HAP-1 (cell line): ENCODE results near the gene SLC9A1.
A peak's percentile ranks its signal among the peaks of the same experiment; 100 is the strongest.
"Not testable (repeated sequence)": the region's sequence is repeated elsewhere in the genome, so short reads cannot be mapped to it uniquely, and the experiment has no call there.

Source experiments
- DNase-seq, 2 experiments: peaks; one replicate each; pipeline ENCODE4 v3.0.0-alpha.2; 2016 to 2020; ENCODE audit warnings: low spot score in 2 of 2
- H3K27me3 ChIP-seq: fragments of 250-450 bp; sonication (Bioruptor Pico); 2 replicates; pipeline ENCODE4 v1.5.1; 2020; ENCODE audit warnings: low read depth, mild to moderate bottlenecking, moderate library complexity
- H3K36me3 ChIP-seq: fragments of 250-450 bp; sonication (Bioruptor Pico); replicated peaks from 2 replicates; pipeline ENCODE4 v1.5.1; 2020; ENCODE audit warnings: mild to moderate bottlenecking
- H3K4me1 ChIP-seq: fragments of 250-450 bp; sonication (Bioruptor Pico); 2 replicates; pipeline ENCODE4 v1.5.1; 2020; ENCODE audit warnings: mild to moderate bottlenecking
- H3K4me3 ChIP-seq: fragments of 250-450 bp; sonication (Bioruptor Pico); 2 replicates; pipeline ENCODE4 v1.5.1; 2020; ENCODE audit warnings: mild to moderate bottlenecking, moderate library complexity
- H3K9me3 ChIP-seq: fragments of 250-450 bp; sonication (Bioruptor Pico); 2 replicates; pipeline ENCODE4 v1.5.1; 2020; ENCODE audit warnings: mild to moderate bottlenecking, moderate library complexity
- in situ Hi-C: fragments of 300-500 bp; cut with MboI; formaldehyde crosslinking; loops from 3 replicates; pipeline ENCODE4 v1.14.3; 2020; ENCODE audit warnings: low sequenced_read_pairs, inconsistent platforms, mixed read lengths

SLC9A1 gene

DNA sequence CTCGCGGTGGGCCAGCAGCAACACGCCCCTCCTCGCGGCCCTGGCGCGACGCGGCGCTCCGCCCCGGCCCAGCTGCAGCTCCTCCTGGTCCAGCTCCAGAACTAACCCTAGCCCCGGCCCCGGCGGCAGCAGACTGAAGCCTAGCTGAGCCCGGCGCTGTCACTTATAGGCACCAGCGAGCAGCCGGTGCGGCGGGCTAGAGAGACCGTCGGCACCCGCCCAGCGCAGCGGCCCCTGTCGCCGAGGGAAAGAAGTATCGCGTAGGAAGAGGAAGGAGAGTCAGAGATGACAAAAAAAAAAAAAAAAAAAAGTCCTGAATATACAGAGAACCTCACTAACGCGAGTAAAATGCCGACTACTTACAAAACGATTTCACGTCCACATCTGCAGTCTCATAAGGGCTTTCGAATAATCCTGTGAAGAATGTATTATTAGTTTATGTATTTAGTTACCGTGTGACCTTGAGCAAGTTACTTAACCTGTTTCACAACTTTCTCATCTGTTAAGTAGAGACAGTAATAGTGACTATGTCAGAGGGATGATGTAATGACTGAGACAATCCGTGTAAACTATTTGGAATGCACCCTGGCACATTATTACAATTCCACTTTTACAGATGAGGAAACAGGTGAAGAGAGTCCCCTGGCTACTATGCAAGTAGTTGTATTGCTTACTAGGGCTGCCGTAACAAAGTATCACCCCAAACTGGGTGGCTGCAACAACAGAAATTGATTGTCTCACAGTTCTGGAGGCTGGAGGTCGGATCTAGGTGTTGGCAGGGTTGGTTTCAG lies at the start of gene SLC9A1:
TSS of gene SLC9A1 (minus strand) at position 135 of the 791 bp plus-strand sequence. CDS start 791 bp downstream, outside the sequence.
- peaks cover 27% of the 10 kb centered on the region for H3K4me1 ChIP-seq
- no peaks in the 10 kb centered on the region for H3K36me3 ChIP-seq
- no peaks in the 10 kb centered on the region for H3K27me3 ChIP-seq
- peak within 1 kb of the TSS; percentile 57 for H3K4me3 ChIP-seq
- H3K9me3 ChIP-seq = no peaks in the 10 kb centered on the region
- DNase-seq = peak; percentile 71 to 95
- in situ Hi-C loops = no loop called here

DNA sequence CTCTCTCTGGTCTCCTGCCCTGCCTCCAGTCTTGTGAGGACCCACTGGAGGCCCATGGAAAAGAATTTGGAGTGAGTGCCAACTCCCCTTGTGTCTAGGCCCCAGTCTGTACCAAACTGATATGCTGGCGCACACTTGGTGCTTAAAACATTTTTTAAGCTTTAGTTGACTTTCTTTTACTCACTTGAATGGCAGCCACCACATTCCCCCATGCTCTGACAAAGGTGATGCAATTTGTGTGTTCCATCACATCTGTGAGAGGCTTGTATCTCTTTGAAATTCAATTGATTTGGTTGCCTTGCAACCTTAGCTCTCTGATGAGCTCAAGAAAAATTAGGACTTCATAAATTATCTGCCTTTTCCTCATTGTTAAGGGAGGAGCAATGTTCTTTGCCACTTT lies 49.0 kb upstream of the SLC9A1 start:
- H3K4me1 ChIP-seq = no peaks in the 10 kb centered on the region
- in situ Hi-C loops = no loop called here
- DNase-seq = no peak

DNA sequence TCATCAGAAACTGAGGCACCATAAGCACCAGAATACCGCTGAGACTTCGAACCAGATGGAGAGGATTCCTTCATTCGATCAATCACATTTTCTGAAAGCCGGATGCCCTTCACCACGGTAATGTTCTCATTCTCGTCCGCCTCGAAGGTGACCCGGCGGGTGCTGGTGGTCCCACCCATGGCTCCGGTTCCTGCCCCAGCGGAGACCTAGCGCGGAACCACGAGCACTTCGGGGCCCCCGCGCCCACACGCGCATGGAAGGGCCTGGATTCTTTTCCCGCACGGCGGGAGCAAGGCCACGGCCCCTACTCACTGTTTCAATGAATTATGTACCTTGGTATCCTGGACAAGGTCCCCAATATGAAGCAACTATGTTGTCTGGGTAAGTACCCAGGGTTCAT lies 46.4 kb upstream of the SLC9A1 start:
- H3K36me3 ChIP-seq = no peaks in the 10 kb centered on the region
- H3K4me3 ChIP-seq = no peak overlapping the region
- DNase-seq = no peak
- in situ Hi-C loops = no loop called here
- no peaks in the 10 kb centered on the region for H3K9me3 ChIP-seq
- H3K27me3 ChIP-seq = no peaks in the 10 kb centered on the region
- peaks cover 3% of the 10 kb centered on the region for H3K4me1 ChIP-seq

More for the DNA sequence above, 49.0 kb upstream of the SLC9A1 start:
- H3K4me3 ChIP-seq = no peak overlapping the region
- no peaks in the 10 kb centered on the region for H3K36me3 ChIP-seq
- no peaks in the 10 kb centered on the region for H3K9me3 ChIP-seq
- H3K27me3 ChIP-seq = no peaks in the 10 kb centered on the region

DNA sequence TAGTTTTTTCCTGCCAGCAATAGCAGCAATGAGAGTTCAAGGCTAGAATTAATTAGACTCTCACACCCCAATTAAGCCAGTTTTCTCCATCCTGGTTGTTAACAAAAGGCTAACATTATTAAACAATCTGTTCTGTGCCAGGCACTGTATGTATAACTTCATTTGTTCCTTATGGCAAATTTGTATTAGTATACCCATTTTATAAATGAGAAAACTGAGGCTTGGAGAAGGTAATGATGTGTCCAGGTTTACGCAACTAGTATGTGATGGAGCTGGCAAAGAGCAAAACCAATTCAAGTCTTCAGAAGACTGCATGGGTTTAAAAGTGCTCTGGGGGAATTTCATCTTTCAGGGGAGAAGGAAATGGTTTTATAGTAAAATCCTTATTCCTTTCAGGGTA lies 38.3 kb upstream of the SLC9A1 start:
- in situ Hi-C loops = loop anchor here (10.0 kb wide), 1 partner anchor 92 kb away; no protein-coding TSS in a partner anchor
- Histone ChIP-seq H3K4me3 (no peak overlapping the region), H3K36me3 (no peaks in the 10 kb centered on the region), H3K9me3 (no peaks in the 10 kb centered on the region), H3K27me3 (0 out of 2 replicates have a peak, but pooled peaks cover 2% of the 10 kb centered on the region), H3K4me1 (peaks cover 2% of the 10 kb centered on the region)
- no peak for DNase-seq

DNA sequence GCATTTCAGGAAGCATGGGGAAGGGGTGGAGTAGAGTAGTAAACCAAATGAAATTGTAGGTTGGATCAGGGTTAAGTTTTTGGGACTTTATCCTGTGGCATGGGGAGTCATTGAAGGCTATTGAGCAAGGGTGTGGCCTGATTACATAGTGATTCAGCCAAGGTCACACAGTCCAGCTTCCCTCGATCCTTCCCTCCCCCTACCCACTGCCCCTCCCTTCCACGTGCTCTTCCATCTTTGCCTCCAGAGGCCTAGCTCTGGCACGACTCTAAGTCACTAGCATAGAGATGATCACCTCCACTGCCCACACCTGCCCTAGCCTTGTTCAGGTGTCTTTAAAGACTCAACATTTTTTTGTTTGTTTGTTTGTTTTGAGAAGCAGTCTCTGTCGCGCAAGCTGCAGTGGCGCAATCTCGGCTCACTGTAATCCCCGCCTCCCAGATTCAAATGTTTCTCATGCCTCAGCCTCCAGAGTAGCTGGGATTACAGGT lies 37.2 kb upstream of the SLC9A1 start:
- H3K36me3 ChIP-seq = no peaks in the 10 kb centered on the region
- 0 out of 2 replicates have a peak, but pooled peaks cover 2% of the 10 kb centered on the region for H3K27me3 ChIP-seq
- no peak for DNase-seq
- no peaks in the 10 kb centered on the region for H3K9me3 ChIP-seq
- H3K4me1 ChIP-seq = no peaks in the 10 kb centered on the region
- in situ Hi-C loops = loop anchor here (10.0 kb wide), 1 partner anchor 93 kb away; no protein-coding TSS in a partner anchor
- no peak overlapping the region for H3K4me3 ChIP-seq

DNA sequence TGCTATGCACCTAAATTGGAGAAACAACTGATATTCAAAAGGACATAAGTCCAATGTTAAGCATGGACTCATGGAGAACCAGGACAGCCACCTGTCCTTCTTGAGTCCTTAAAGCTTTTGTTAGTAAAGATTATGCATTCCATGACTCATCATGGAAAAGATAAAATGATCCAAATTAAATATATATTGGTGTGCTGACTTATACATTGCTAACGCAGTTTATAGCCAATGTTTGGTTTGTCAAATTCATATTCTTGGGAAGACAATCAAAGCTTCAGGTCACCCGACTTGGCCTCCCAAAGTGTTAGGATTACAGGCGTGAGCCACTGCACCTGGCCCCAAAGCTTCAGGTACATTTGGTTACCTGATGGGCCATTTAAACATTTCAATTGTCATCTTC lies 29.7 kb upstream of the SLC9A1 start:
- H3K9me3 ChIP-seq = peaks cover 23% of the 10 kb centered on the region
- DNase-seq, in situ Hi-C loops, H3K4me3 ChIP-seq, H3K36me3 ChIP-seq, H3K4me1 ChIP-seq, H3K27me3 ChIP-seq: not testable (repeated sequence)

DNA sequence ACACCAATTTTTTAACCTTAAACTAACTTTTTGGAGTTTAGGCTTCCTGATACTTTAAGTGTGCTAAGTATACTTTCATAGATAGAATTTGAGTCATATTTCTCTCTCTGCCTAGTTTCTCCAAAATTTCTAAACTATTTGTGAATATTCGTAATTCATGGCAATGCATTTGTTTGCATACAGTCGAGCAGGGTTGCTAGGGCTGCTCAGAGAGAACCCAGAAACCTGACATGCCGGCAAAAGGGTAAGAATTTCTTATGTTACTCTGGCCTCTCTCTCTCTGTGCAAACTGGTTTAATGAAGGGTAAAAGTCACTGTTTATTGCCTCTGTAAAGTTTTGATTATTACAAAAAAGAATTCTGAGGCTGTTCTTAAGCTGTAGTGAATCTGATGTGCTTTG lies 25.1 kb upstream of the SLC9A1 start:
- peaks cover 25% of the 10 kb centered on the region for H3K9me3 ChIP-seq
- in situ Hi-C loops = no loop called here
- no peak overlapping the region for H3K4me3 ChIP-seq
- H3K4me1 ChIP-seq = no peaks in the 10 kb centered on the region
- no peak for DNase-seq
- H3K36me3 ChIP-seq = no peaks in the 10 kb centered on the region
- H3K27me3 ChIP-seq = no peaks in the 10 kb centered on the region

DNA sequence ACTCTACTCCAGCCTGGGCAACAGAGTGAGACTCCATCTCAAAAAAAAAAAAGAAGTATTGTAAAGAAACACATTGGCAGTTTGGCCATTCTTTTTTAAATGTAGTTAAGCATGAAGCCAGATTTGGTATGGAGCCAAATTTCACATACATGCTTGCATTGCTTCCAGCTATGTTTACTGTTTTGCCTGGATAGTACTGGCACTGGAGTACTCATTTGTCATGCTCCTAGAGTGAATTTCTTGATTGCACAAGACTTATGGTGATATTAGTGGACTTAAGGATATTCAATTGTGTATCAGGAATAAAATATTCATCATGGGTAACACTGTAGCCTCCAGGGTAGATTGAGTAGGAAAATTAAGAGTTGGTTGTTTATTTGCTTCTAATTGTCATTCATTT lies 24.5 kb upstream of the SLC9A1 start:
- in situ Hi-C loops = no loop called here
- peaks cover 25% of the 10 kb centered on the region for H3K9me3 ChIP-seq
- H3K4me3 ChIP-seq = no peak overlapping the region
- no peaks in the 10 kb centered on the region for H3K36me3 ChIP-seq
- H3K27me3 ChIP-seq = no peaks in the 10 kb centered on the region
- no peak for DNase-seq
- no peaks in the 10 kb centered on the region for H3K4me1 ChIP-seq

DNA sequence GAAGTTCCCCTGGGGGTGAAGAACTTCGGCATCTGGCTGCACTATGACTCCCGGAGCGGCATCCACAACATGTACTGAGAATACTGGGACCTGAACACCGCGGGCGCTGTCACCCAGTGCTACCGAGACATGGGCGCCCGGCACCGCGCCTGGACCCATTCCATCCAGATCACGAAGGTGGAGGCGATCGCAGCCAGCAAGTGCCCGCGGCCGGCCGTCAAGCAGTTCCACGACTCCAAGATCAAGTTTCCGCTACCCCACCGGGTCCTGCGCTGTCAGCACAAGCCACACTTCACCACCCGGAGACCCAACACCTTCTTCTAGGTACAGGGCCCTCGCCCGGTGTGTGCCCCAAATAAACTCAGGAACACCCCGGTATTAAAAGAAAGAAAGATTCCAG lies 22.0 kb upstream of the SLC9A1 start:
- in situ Hi-C loops = no loop called here
- Histone ChIP-seq H3K4me1 (no peaks in the 10 kb centered on the region), H3K9me3 (peaks cover 14% of the 10 kb centered on the region), H3K27me3 (no peaks in the 10 kb centered on the region), H3K36me3 (no peaks in the 10 kb centered on the region), H3K4me3 (no peak overlapping the region)
- no peak for DNase-seq

DNA sequence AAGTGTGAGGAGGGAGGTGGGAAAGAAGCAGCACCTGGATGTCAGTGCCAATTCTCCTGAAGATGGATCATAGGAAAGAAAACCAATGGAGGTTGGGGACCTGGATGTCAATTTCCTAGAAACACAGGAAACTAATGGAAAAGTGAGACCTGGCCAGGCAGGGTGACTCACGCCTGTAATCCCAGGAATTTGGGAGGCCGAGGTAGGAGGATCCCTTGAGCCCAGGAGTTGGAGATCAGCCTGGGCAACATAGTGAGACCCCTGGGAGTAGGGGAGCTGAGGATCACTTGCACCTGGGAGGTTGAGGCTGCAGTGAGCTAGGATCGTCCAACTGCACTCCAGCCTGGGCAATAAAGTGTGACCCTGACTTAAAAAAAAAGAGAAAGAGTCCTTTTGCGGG lies 21.4 kb upstream of the SLC9A1 start:
- DNase-seq = no peak
- H3K4me1 ChIP-seq = no peaks in the 10 kb centered on the region
- H3K9me3 ChIP-seq = peaks cover 7% of the 10 kb centered on the region
- in situ Hi-C loops = no loop called here
- H3K36me3 ChIP-seq = no peaks in the 10 kb centered on the region
- no peak overlapping the region for H3K4me3 ChIP-seq
- H3K27me3 ChIP-seq = no peaks in the 10 kb centered on the region

DNA sequence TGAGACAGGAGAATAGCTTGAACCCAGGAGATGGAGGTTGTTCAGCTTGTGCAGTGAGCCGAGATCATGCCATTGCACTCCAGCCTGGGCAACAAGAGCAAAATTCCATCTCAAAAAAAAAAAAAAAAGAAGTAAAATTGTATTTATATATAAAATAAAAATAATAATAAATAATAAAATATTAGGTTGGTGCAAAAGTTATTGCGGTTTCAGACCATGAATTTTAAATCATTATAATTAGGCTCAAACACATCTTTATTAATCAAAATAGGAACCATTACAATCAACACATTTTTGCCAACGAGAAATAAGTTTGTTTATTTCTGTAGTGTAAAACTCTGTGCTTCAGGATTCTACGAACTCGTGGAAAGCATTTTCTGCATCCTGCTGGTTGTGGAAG lies 18.1 kb upstream of the SLC9A1 start:
- H3K4me1 ChIP-seq, H3K27me3 ChIP-seq, H3K4me3 ChIP-seq, H3K36me3 ChIP-seq, in situ Hi-C loops, DNase-seq, H3K9me3 ChIP-seq: not testable (repeated sequence)

DNA sequence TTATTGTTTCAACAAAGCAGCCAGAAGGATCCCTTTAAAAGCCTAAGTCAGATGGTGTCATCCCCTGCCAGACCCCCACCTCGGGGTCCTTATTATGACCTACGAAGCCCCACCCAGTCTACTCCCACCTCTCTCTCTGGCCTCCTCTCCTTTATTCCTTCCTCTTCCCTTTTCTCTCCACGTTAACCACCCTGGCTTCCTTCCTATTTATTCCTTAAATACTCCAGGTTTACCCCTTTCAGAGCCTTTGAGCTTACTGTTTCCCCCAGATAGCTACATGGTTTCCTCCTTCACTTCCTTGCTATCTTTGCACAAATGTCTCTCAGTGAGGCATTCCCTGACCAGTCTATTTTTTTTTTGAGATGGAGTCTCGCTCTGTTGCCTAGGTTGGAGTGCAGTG lies 12.0 kb upstream of the SLC9A1 start:
- no peaks in the 10 kb centered on the region for H3K4me1 ChIP-seq
- no peaks in the 10 kb centered on the region for H3K36me3 ChIP-seq
- H3K9me3 ChIP-seq = no peaks in the 10 kb centered on the region
- no peak for DNase-seq
- no peak overlapping the region for H3K4me3 ChIP-seq
- in situ Hi-C loops = no loop called here
- no peaks in the 10 kb centered on the region for H3K27me3 ChIP-seq

DNA sequence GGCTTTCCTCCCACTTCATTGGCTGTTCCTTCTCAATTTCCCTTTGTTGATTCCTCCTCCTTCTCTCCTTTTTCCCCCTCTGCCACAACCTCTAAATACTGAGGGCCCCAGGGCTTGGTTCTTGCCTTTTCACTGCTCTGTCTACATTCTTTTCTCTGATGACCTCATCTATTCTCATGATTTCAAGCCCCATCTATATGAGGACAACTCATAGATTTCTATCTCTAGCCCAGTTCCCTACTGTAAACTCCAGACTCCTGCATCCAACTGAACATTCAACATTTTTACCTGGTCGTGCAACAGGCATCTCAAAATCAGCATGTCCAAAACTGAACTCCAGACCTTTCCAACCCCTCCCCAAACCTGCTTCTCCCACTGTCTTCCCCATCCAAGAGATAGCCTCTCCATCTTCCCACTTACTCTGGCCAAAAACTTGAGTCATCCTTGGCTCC lies 11.5 kb upstream of the SLC9A1 start:
- DNase-seq = no peak
- in situ Hi-C loops = no loop called here
- no peaks in the 10 kb centered on the region for H3K27me3 ChIP-seq

DNA sequence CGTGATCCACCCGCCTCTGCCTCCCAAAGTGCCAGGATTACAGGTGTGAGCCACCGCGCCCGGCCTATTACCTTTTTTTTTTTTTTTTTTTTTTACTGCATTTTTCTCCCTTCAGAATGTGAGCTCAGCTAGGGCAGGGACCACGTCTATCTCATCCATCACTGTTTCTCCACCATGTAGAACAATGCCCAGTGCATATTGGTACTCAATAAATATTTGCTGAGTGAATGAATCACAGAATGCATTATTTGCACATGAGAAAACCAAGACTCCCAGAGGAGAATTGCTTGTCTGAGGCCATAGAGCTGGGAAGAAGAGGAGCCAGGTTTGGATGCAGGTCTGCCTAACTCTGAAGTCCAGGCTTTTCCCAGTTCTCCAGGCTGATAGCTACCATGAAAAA lies 8.2 kb upstream of the SLC9A1 start:
- H3K36me3 ChIP-seq = no peaks in the 10 kb centered on the region
- no peak for DNase-seq
- in situ Hi-C loops = no loop called here

More for the DNA sequence above, 11.5 kb upstream of the SLC9A1 start:
- no peaks in the 10 kb centered on the region for H3K4me1 ChIP-seq
- H3K36me3 ChIP-seq = no peaks in the 10 kb centered on the region
- no peaks in the 10 kb centered on the region for H3K9me3 ChIP-seq
- no peak overlapping the region for H3K4me3 ChIP-seq

More for the DNA sequence above, 8.2 kb upstream of the SLC9A1 start:
- Histone ChIP-seq H3K27me3 (no peaks in the 10 kb centered on the region), H3K4me1 (no peaks in the 10 kb centered on the region), H3K9me3 (no peaks in the 10 kb centered on the region), H3K4me3 (no peak overlapping the region)
